K562 (cell line): ENCODE measurements around the gene HECW1.

Experiments
- ERF ChIP-seq: fragments of 450-650 bp; formaldehyde crosslinking; IDR thresholded peaks from 2 replicates; pipeline ENCODE4 v1.4.0; 2020; ENCODE audit warnings: mild to moderate bottlenecking, mixed read lengths
- GATAD2B ChIP-seq: fragments of 450-650 bp; IDR thresholded peaks from 2 replicates; pipeline ENCODE4 v1.6.1; 2017; ENCODE audit warnings: mild to moderate bottlenecking, borderline replicate concordance
- KDM1A ChIP-seq, 2 experiments: fragments of 450-650 bp; IDR thresholded peaks; 2 replicates each; pipeline ENCODE4 v1.6.1; 2016; ENCODE audit warnings: mild to moderate bottlenecking in 2 of 2
- TF ChIP-seq, protein P1 (sequence below), 3 experiments: IDR thresholded peaks in 2 of 3; conservative IDR thresholded peaks in 1 of 3; 2 replicates each; pipeline ENCODE4 v1.5.1; 2011 to 2012; ENCODE audit warnings: low read length in 3 of 3, mild to moderate bottlenecking in 3 of 3, control low read depth in 2 of 3, improper control_type of control experiment in 1 of 3, inconsistent platforms in 1 of 3, low read depth in 1 of 3, mixed read lengths in 1 of 3, moderate library complexity in 1 of 3; ENCODE audit not compliant: insufficient read depth in 2 of 3

- TF ChIP-seq ERF (CRISPR knock-in tag) (no peak), KDM1A (IDR thresholded peaks at IDR 0.05) (no peak), GATAD2B (no peak)
- TF ChIP-seq, protein P1, sequence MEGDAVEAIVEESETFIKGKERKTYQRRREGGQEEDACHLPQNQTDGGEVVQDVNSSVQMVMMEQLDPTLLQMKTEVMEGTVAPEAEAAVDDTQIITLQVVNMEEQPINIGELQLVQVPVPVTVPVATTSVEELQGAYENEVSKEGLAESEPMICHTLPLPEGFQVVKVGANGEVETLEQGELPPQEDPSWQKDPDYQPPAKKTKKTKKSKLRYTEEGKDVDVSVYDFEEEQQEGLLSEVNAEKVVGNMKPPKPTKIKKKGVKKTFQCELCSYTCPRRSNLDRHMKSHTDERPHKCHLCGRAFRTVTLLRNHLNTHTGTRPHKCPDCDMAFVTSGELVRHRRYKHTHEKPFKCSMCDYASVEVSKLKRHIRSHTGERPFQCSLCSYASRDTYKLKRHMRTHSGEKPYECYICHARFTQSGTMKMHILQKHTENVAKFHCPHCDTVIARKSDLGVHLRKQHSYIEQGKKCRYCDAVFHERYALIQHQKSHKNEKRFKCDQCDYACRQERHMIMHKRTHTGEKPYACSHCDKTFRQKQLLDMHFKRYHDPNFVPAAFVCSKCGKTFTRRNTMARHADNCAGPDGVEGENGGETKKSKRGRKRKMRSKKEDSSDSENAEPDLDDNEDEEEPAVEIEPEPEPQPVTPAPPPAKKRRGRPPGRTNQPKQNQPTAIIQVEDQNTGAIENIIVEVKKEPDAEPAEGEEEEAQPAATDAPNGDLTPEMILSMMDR (IDR thresholded peaks at IDR 0.05 in 2 of 3, conservative IDR thresholded peaks at IDR 0.05 in 1 of 3; ENCODE audit: insufficient read depth in 2 of 3, low read depth in 1 of 3, low read length in 3 of 3): no peak
Measured at GRCh38 chr7:43572516-43573049, 460.1 kb downstream of the HECW1 start.
